ENCODE results near the gene MFAP3. TPM values are rescaled to one million over a fixed set of nuclear protein-coding genes. Genes with fewer than 3 reads are reported as not detected.

Gene MFAP3
- total RNA-seq, 1 donor from 2014 or later = 24.6 TPM

- no peak for DNase-seq (ENCODE audit: low spot score)
Observed at GRCh38 chr5:154092356-154093141, 53.8 kb downstream of the MFAP3 start.

GRCh38 chr5:154093142-154093532 is 54.4 kb downstream of the MFAP3 start:
- no peak for DNase-seq (ENCODE audit: low spot score)

DNA sequence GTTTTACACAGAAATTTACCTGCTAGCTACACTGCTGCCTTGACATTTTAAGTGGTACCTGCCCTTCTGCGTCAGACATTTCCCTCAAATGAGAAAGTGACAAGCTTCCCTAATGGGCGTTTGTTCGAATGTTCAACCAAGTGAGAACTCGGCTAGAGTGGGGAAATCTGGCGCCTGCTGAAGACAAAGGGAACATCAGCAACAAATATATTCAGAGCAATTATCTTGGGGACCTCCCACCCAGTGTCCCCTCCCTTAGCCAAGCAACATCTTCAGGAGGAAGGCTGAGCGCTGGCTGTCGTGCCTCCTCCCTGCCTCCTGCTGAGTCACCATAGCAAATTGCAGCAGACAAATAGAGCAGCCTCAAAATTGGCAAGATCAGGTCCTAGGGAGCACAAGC is 57.1 kb downstream of the MFAP3 start:
- DNase-seq (ENCODE audit: low spot score) = no peak

- DNase-seq (ENCODE audit: low spot score) = no peak
Observed at GRCh38 chr5:154097031-154097430, 58.3 kb downstream of the MFAP3 start.

DNA sequence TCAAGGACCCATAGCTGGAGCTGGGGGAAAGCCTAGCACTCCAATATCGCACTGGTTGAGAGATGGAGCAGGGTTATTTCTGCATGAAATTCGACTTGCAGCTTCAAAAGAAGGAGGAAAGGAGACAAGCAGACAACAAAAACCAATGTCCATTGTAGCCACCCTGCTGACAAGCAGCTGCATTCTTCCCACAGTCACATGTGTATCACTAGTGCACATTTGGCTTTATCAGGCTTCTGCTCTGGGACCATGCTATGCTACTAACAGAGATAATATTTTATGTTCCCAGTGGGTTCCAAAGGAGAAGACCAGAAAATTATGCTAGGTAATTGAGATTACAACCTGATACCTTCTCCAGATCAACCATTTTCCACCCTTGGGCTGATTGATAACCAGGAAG is 59.7 kb downstream of the MFAP3 start:
- DNase-seq (ENCODE audit: low spot score) = no peak

DNA sequence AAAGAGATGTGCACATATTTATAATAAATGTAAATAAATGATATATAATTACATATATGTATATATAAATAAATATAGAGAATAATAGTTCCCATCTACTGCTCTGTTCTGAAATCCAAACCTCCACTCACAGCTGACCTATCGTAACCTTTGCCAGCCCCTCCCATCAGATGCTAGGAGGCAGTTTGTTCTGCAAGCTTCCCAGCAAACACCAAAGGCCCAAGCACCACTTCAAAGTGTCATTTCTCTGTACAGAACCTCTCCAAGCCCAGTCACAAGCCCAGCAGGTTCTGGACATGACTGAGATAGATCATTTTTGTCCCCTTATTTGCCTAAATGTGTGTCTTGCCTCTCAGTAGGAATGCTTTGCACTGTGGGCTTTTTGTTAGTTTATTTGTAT is 62.4 kb downstream of the MFAP3 start:
- no peak for DNase-seq (ENCODE audit: low spot score)

- DNase-seq (ENCODE audit: low spot score) = no peak
Observed at GRCh38 chr5:154103233-154103632, 64.5 kb downstream of the MFAP3 start.

Other genes starting within 250 kb of the MFAP3 start
- 30.4 TPM for gene FAM114A2, start 57 bp upstream of the MFAP3 start, total RNA-seq
- gene GALNT10, start 151.8 kb downstream of the MFAP3 start, total RNA-seq = 50.8 TPM

Data from mucosa of gallbladder (tissue), 1 donor.